Liver (tissue), 9 donors: ENCODE measurements around the gene MED22. TPM values are rescaled to one million over a fixed set of nuclear protein-coding genes. Genes with fewer than 3 reads are reported as not detected.

Experiments
- DNase-seq: peaks from one replicate; pipeline ENCODE4 v3.0.0-alpha.2; 2017; ENCODE audit warnings: low spot score
- H3K27ac ChIP-seq, 2 donors: one replicate each; pipeline ENCODE4 v1.7.0; 2013; ENCODE audit warnings: inconsistent platforms in 2 of 2, low read length in 2 of 2, control low read depth in 1 of 2, low read depth in 1 of 2, mild to moderate bottlenecking in 1 of 2
- H3K27me3 ChIP-seq, 4 donors: one replicate each; pipeline versions ENCODE4 v1.6.1 to v1.7.0; 2013; ENCODE audit warnings: low read length in 3 of 4, inconsistent platforms in 1 of 4, mild to moderate bottlenecking in 1 of 4, moderate library complexity in 1 of 4; ENCODE audit not compliant: control insufficient read depth in 4 of 4, insufficient read depth in 4 of 4
- H3K36me3 ChIP-seq, 4 donors: one replicate each; pipeline versions ENCODE4 v1.6.1 to v1.7.0; 2013; ENCODE audit warnings: low read length in 3 of 4, mild to moderate bottlenecking in 3 of 4, low read depth in 1 of 4, moderate library complexity in 1 of 4; ENCODE audit not compliant: control insufficient read depth in 4 of 4, insufficient read depth in 3 of 4
- H3K4me1 ChIP-seq, 4 donors: one replicate each; pipeline versions ENCODE4 v1.6.1 to v1.7.0; 2013; ENCODE audit warnings: low read length in 3 of 4, mild to moderate bottlenecking in 3 of 4, moderate library complexity in 1 of 4; ENCODE audit not compliant: control insufficient read depth in 4 of 4, insufficient read depth in 4 of 4
- H3K4me3 ChIP-seq, 3 donors: one replicate each; pipeline versions ENCODE4 v1.6.1 to v1.7.0; 2013; ENCODE audit warnings: low read length in 3 of 3, control low read depth in 1 of 3, low read depth in 1 of 3, mild to moderate bottlenecking in 1 of 3
- H3K9ac ChIP-seq, 2 donors: one replicate each; pipeline ENCODE4 v1.7.0; 2013; ENCODE audit warnings: low read length in 2 of 2, mild to moderate bottlenecking in 2 of 2, moderate library complexity in 2 of 2, control low read depth in 1 of 2, low read depth in 1 of 2
- H3K9me3 ChIP-seq, 4 donors: one replicate each; pipeline versions ENCODE4 v1.6.1 to v1.7.0; 2013; ENCODE audit warnings: low read length in 3 of 4; ENCODE audit not compliant: control insufficient read depth in 4 of 4
- EGR1 ChIP-seq, 2 donors: IDR thresholded peaks; 2 replicates each; pipeline ENCODE4 v1.6.1; 2016 to 2018; ENCODE audit warnings: antibody characterized with exemption in 2 of 2, low read depth in 2 of 2
- FOXA1 ChIP-seq: IDR thresholded peaks from 2 replicates; pipeline ENCODE4 v1.6.1; 2016; ENCODE audit warnings: antibody characterized with exemption
- FOXA2 ChIP-seq: IDR thresholded peaks from 2 replicates; pipeline ENCODE4 v1.6.1; 2016; ENCODE audit warnings: antibody characterized with exemption
- GABPA ChIP-seq, 2 donors: IDR thresholded peaks in 1 of 2; conservative IDR thresholded peaks in 1 of 2; 2 replicates each; pipeline ENCODE4 v1.6.1; 2016; ENCODE audit warnings: antibody characterized with exemption in 2 of 2, mild to moderate bottlenecking in 1 of 2, moderate library complexity in 1 of 2
- HNF4A ChIP-seq, 2 donors: conservative IDR thresholded peaks; 2 replicates each; pipeline ENCODE4 v1.6.1; 2016; ENCODE audit warnings: antibody characterized with exemption in 2 of 2, mild to moderate bottlenecking in 2 of 2
- HNF4G ChIP-seq: IDR thresholded peaks from 2 replicates; pipeline ENCODE4 v1.6.1; 2016; ENCODE audit warnings: antibody characterized with exemption
- JUND ChIP-seq, 2 donors: IDR thresholded peaks; 2 replicates each; pipeline ENCODE4 v1.6.1; 2016; ENCODE audit warnings: antibody characterized with exemption in 2 of 2
- MAX ChIP-seq: IDR thresholded peaks from 2 replicates; pipeline ENCODE4 v1.6.1; 2016; ENCODE audit warnings: antibody characterized with exemption
- NR2F2 ChIP-seq: IDR thresholded peaks from 2 replicates; pipeline ENCODE4 v1.6.1; 2016; ENCODE audit warnings: antibody characterized with exemption
- RAD21 ChIP-seq, 2 donors: IDR thresholded peaks; 2 replicates each; pipeline ENCODE4 v1.6.1; 2016; ENCODE audit warnings: antibody characterized with exemption in 2 of 2, mild to moderate bottlenecking in 2 of 2
- REST ChIP-seq: IDR thresholded peaks from 2 replicates; pipeline ENCODE4 v1.6.1; 2016; ENCODE audit warnings: antibody characterized with exemption, mild to moderate bottlenecking
- RXRA ChIP-seq, 2 donors: IDR thresholded peaks; 2 replicates each; pipeline ENCODE4 v1.6.1; 2017 to 2018; ENCODE audit warnings: antibody characterized with exemption in 2 of 2, mild to moderate bottlenecking in 1 of 2
- SP1 ChIP-seq: IDR thresholded peaks from 2 replicates; pipeline ENCODE4 v1.6.1; 2018; ENCODE audit warnings: antibody characterized with exemption, mild to moderate bottlenecking
- TAF1 ChIP-seq: conservative IDR thresholded peaks from 2 replicates; pipeline ENCODE4 v1.6.1; 2016; ENCODE audit warnings: antibody characterized with exemption, mild to moderate bottlenecking
- YY1 ChIP-seq: IDR thresholded peaks from 2 replicates; pipeline ENCODE4 v1.6.1; 2016; ENCODE audit warnings: antibody characterized with exemption, mild to moderate bottlenecking
- WGBS: extraction: QIAGEN DNeasy Blood & Tissue Kit; methylation state at CpG from one replicate; pipeline ENCODE4 v1.1.7; 2013; 5-methylcytosine and 5-hydroxymethylcytosine counted together
- polyA plus RNA-seq, 2 donors: library from polyadenylated mRNA; stranded (reverse) in 1 of 2; unstranded in 1 of 2; fragments of 200-250 nt in 1 of 2; fragments of >200 nt in 1 of 2; fragmentation: Nextera tagmentation in 1 of 2; extraction: Ambion mirVana in 1 of 2; gene quantifications; one replicate each; pipeline versions ENCODE4 v1.2.1 to v1.2.3, GENCODE V29; 2013 to 2015
- total RNA-seq, 2 donors: library from RNA; depleted of rRNA; stranded (reverse); fragments of >200 nt; gene quantifications; one replicate each; pipeline ENCODE4 v1.2.3, GENCODE V29; 2014
- TF ChIP-seq, protein P1 (sequence below): fragments of 150-350 bp; IDR thresholded peaks from 2 replicates; pipeline ENCODE4 v1.5.1; 2017; ENCODE audit warnings: improper control_type of control experiment, low read depth, low read length; ENCODE audit not compliant: missing input control
- TF ChIP-seq, protein P2 (sequence below): IDR thresholded peaks from 2 replicates; pipeline ENCODE4 v1.6.1; 2016; ENCODE audit warnings: antibody characterized with exemption
- donor health status: healthy.
- donor health status: healthy.
- donor health status: healthy.
- donor health status: healthy.
- donor health status: healthy.

Gene MED22
- total and polyA plus RNA-seq, 4 donors = 3.1 to 10.3 (median 9.9) TPM

DNA sequence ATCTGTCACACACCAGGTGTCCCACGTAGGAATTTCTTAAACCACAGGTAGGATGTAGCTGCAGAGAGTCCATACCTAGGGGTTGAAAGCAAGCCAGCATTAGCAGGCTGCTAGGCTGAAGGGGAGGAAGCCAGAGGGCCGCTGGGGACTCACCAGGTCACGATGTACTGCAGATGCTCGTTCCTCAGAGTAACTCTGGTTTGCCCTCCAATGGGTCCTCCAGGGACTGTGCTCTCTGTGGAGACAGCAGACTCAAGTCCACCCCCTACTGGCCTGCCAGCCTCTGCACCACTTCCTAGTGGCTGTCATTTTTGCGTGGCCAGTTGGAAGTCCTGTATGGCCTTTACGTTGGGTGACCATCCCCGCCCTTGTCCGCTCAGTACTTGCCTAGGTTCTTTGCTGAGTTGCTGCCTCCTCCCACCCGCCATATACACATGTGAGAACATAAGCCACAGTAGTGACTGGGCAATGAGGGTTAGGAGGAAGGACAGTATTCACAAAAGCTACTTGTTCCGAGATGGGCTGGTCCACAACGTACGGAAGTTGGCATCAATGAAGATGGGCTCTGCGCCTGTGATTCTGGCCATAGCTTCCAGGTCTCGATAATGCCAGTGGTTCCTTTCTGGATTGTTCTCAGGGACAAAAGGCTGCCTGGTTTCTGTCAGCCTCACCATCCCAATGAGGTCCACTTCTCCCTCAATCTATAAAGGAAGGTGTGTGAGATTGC, 4.1 kb upstream of the MED22 start:
- Histone ChIP-seq H3K36me3 (peaks cover 6 to 41% (median 24%) of the 10 kb centered on the region in 4 donors), H3K9me3 (no peaks in the 10 kb centered on the region), H3K27me3 (no peaks in the 10 kb centered on the region), H3K4me3 (no peak overlapping the region), H3K4me1 (peaks cover 8 to 36% (median 26%) of the 10 kb centered on the region in 4 donors), H3K27ac (no peak overlapping the region), H3K9ac (no peak overlapping the region)
- TF ChIP-seq SP1 (no peak), TAF1 (no peak), RAD21 (IDR thresholded peaks at IDR 0.05) (peak in 1 of 2 donors; percentile 37), EGR1 (IDR thresholded peaks at IDR 0.05; ENCODE audit: low read depth in 2 of 2) (no peak), YY1 (no peak), HNF4A (conservative IDR thresholded peaks at IDR 0.05) (no peak), RXRA (IDR thresholded peaks at IDR 0.05) (no peak), REST (no peak), HNF4G (no peak), FOXA1 (no peak), NR2F2 (no peak)
- TF ChIP-seq, protein P1, sequence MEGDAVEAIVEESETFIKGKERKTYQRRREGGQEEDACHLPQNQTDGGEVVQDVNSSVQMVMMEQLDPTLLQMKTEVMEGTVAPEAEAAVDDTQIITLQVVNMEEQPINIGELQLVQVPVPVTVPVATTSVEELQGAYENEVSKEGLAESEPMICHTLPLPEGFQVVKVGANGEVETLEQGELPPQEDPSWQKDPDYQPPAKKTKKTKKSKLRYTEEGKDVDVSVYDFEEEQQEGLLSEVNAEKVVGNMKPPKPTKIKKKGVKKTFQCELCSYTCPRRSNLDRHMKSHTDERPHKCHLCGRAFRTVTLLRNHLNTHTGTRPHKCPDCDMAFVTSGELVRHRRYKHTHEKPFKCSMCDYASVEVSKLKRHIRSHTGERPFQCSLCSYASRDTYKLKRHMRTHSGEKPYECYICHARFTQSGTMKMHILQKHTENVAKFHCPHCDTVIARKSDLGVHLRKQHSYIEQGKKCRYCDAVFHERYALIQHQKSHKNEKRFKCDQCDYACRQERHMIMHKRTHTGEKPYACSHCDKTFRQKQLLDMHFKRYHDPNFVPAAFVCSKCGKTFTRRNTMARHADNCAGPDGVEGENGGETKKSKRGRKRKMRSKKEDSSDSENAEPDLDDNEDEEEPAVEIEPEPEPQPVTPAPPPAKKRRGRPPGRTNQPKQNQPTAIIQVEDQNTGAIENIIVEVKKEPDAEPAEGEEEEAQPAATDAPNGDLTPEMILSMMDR = peak; percentile 38
- WGBS = 84% methylated on average over 14 of the region's 14 CpGs
- no peak for DNase-seq

GRCh38 chr9:133351526-133351907, 3.6 kb upstream of the MED22 start:
- H3K36me3 ChIP-seq = peaks cover 6 to 41% (median 24%) of the 10 kb centered on the region in 4 donors
- TF ChIP-seq, protein P1 = no peak
- TF ChIP-seq HNF4G = no peak
- TF ChIP-seq, protein P2, sequence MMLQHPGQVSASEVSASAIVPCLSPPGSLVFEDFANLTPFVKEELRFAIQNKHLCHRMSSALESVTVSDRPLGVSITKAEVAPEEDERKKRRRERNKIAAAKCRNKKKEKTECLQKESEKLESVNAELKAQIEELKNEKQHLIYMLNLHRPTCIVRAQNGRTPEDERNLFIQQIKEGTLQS = no peak
- TF ChIP-seq REST = no peak
- no peak for TF ChIP-seq TAF1
- no peak for TF ChIP-seq YY1
- no peak for TF ChIP-seq FOXA1
- no peak for TF ChIP-seq SP1
- no peak for TF ChIP-seq FOXA2
- TF ChIP-seq JUND (IDR thresholded peaks at IDR 0.05) = no peak
- no peak for TF ChIP-seq NR2F2
- TF ChIP-seq MAX = no peak
- no peak for TF ChIP-seq RXRA (IDR thresholded peaks at IDR 0.05)
- TF ChIP-seq GABPA (IDR thresholded peaks at IDR 0.05 in 1 of 2, conservative IDR thresholded peaks at IDR 0.05 in 1 of 2) = no peak

More at GRCh38 chr9:133351526-133351907, 3.6 kb upstream of the MED22 start:
- no peaks in the 10 kb centered on the region for H3K27me3 ChIP-seq
- H3K9me3 ChIP-seq = no peaks in the 10 kb centered on the region
- H3K27ac ChIP-seq = no peak overlapping the region
- no peak overlapping the region for H3K4me3 ChIP-seq
- H3K9ac ChIP-seq = no peak overlapping the region
- no peak for DNase-seq
- peaks cover 10 to 38% (median 26%) of the 10 kb centered on the region in 4 donors for H3K4me1 ChIP-seq
- 98% methylated on average over 3 of the region's 3 CpGs for WGBS
